Smooth muscle cell (in vitro differentiated cells): ENCODE measurements around the gene RNASE7. TPM values are rescaled to one million over a fixed set of nuclear protein-coding genes. Genes with fewer than 3 reads are reported as not detected.

Source experiments
- DNase-seq: peaks from one replicate; lab custom pipeline; 2025; ENCODE audit not compliant: unreplicated experiment; lab: John Stamatoyannopoulos, UW
- H2AFZ ChIP-seq: fragments of 200-600 bp; sonication (generic); 2 replicates; pipeline ENCODE4 v1.6.0; 2016; ENCODE audit warnings: antibody characterized with exemption, low read depth, mild to moderate bottlenecking
- H3F3A ChIP-seq: fragments of 200-600 bp; sonication (generic); 2 replicates; pipeline ENCODE4 v1.6.0; 2017; ENCODE audit warnings: antibody characterized with exemption, low read depth
- H3K27ac ChIP-seq: fragments of 200-600 bp; sonication (generic); 2 replicates; pipeline ENCODE4 v1.5.1; 2016; ENCODE audit warnings: low read depth, mild to moderate bottlenecking
- H3K27me3 ChIP-seq: fragments of 200-600 bp; sonication (generic); 2 replicates; pipeline ENCODE4 v1.6.1; 2016; ENCODE audit warnings: low read depth, mild to moderate bottlenecking
- H3K36me3 ChIP-seq: fragments of 200-600 bp; sonication (generic); 2 replicates; pipeline ENCODE4 v1.5.1; 2016; ENCODE audit warnings: low read depth
- H3K4me1 ChIP-seq: fragments of 200-600 bp; sonication (generic); 2 replicates; pipeline ENCODE4 v1.5.1; 2016; ENCODE audit warnings: low read depth
- H3K4me2 ChIP-seq: fragments of 200-600 bp; sonication (generic); 2 replicates; pipeline ENCODE4 v1.6.0; 2016; ENCODE audit warnings: mild to moderate bottlenecking
- H3K4me3 ChIP-seq: fragments of 200-600 bp; sonication (generic); 2 replicates; pipeline ENCODE4 v1.5.1; 2016; ENCODE audit warnings: mild to moderate bottlenecking
- H3K79me2 ChIP-seq: fragments of 200-600 bp; sonication (generic); 2 replicates; pipeline ENCODE4 v1.6.0; 2016; ENCODE audit warnings: low read depth, mild to moderate bottlenecking
- H3K9ac ChIP-seq: fragments of 200-600 bp; sonication (generic); 2 replicates; pipeline ENCODE4 v1.6.0; 2016; ENCODE audit warnings: low read depth
- H3K9me3 ChIP-seq: fragments of 200-600 bp; sonication (generic); replicated peaks from 2 replicates; pipeline ENCODE4 v1.5.1; 2016; ENCODE audit warnings: low read depth
- H4K20me1 ChIP-seq: fragments of 200-600 bp; sonication (generic); 2 replicates; pipeline ENCODE4 v1.6.0; 2016; ENCODE audit warnings: low read depth
- CTCF ChIP-seq: fragments of 200-600 bp; sonication (generic); IDR thresholded peaks from 2 replicates; pipeline ENCODE4 v1.5.1; 2017; ENCODE audit warnings: borderline replicate concordance, mild to moderate bottlenecking, antibody characterized with exemption; ENCODE audit not compliant: insufficient read depth, poor library complexity, severe bottlenecking
- WGBS: methylation state at CpG from one replicate; pipeline ENCODE4 v1.1.7; 2016; ENCODE audit warnings: low lambda C conversion rate; 5-methylcytosine and 5-hydroxymethylcytosine counted together
- polyA plus RNA-seq: library from polyadenylated mRNA; unstranded; fragments of >200 nt; fragmentation: Nextera tagmentation; extraction: Ambion mirVana; gene quantifications from 2 replicates; pipeline ENCODE4 v1.2.1, GENCODE V29; 2016
- total RNA-seq: library from RNA; depleted of rRNA; stranded (reverse); fragments of >200 nt; gene quantifications from 2 replicates; pipeline ENCODE4 v1.2.3, GENCODE V29; 2014

The RNASE7 gene
- total and polyA plus RNA-seq, 2 experiments from 2014 or later, result 0.93 to 4.1 TPM

GRCh38 chr14:21042918-21043317 lies 756 bp downstream of the RNASE7 start:
- TF ChIP-seq CTCF, result no peak
- no peak for DNase-seq
- Histone ChIP-seq H4K20me1 (no peaks in the 10 kb centered on the region), H3K36me3 (no peaks in the 10 kb centered on the region), H3K27ac (no peak overlapping the region), H3K9me3 (no peaks in the 10 kb centered on the region), H3K9ac (no peak overlapping the region), H3K4me3 (no peak overlapping the region), H3K4me1 (peaks cover 4% of the 10 kb centered on the region), H3K79me2 (no peaks in the 10 kb centered on the region), H3F3A (no peaks in the 10 kb centered on the region), H3K4me2 (no peak overlapping the region), H2AFZ (no peak overlapping the region), H3K27me3 (no peaks in the 10 kb centered on the region)
- 83% methylated on average over 8 of the region's 8 CpGs for WGBS

- Histone ChIP-seq H3K4me3 (no peak overlapping the region), H3K27ac (no peak overlapping the region), H3F3A (no peaks in the 10 kb centered on the region), H3K4me2 (no peak overlapping the region), H4K20me1 (no peaks in the 10 kb centered on the region), H3K4me1 (peaks cover 4% of the 10 kb centered on the region), H2AFZ (no peak overlapping the region), H3K36me3 (no peaks in the 10 kb centered on the region), H3K27me3 (no peaks in the 10 kb centered on the region), H3K9me3 (no peaks in the 10 kb centered on the region), H3K79me2 (no peaks in the 10 kb centered on the region), H3K9ac (no peak overlapping the region)
- no peak for DNase-seq
- 88% methylated on average over 2 of the region's 2 CpGs for WGBS
- TF ChIP-seq CTCF, result no peak
These were observed 1.3 kb downstream of the RNASE7 start for GRCh38 chr14:21043387-21043973.

GRCh38 chr14:21043974-21044618 lies 1.9 kb downstream of the RNASE7 start:
- Histone ChIP-seq H3K79me2 (no peaks in the 10 kb centered on the region), H3K9me3 (no peaks in the 10 kb centered on the region), H3K27me3 (no peaks in the 10 kb centered on the region), H3K4me1 (no peaks in the 10 kb centered on the region), H3K4me3 (no peak overlapping the region), H2AFZ (no peak overlapping the region), H3K36me3 (no peaks in the 10 kb centered on the region), H3K4me2 (no peak overlapping the region), H3K27ac (no peak overlapping the region), H3K9ac (no peak overlapping the region), H4K20me1 (no peaks in the 10 kb centered on the region), H3F3A (no peaks in the 10 kb centered on the region)
- TF ChIP-seq CTCF, result no peak
- DNase-seq, result no peak
- 59% methylated on average over 6 of the region's 6 CpGs for WGBS

- H2AFZ ChIP-seq, result no peak overlapping the region
- no peaks in the 10 kb centered on the region for H3K9me3 ChIP-seq
- no peak for DNase-seq
- H3K4me3 ChIP-seq, result no peak overlapping the region
- H3K36me3 ChIP-seq, result no peaks in the 10 kb centered on the region
- no peak for TF ChIP-seq CTCF
- no peak overlapping the region for H3K9ac ChIP-seq
- WGBS, result 89% methylated on average over 2 of the region's 2 CpGs
- no peaks in the 10 kb centered on the region for H3K79me2 ChIP-seq
- no peaks in the 10 kb centered on the region for H3K27me3 ChIP-seq
- no peaks in the 10 kb centered on the region for H4K20me1 ChIP-seq
- no peaks in the 10 kb centered on the region for H3K4me1 ChIP-seq
- no peak overlapping the region for H3K27ac ChIP-seq
- H3F3A ChIP-seq, result peaks cover 7% of the 10 kb centered on the region
- H3K4me2 ChIP-seq, result no peak overlapping the region
These were observed 5.2 kb downstream of the RNASE7 start for GRCh38 chr14:21047378-21047781.
